ENCODE measurements around the gene PSTPIP1.

DNA sequence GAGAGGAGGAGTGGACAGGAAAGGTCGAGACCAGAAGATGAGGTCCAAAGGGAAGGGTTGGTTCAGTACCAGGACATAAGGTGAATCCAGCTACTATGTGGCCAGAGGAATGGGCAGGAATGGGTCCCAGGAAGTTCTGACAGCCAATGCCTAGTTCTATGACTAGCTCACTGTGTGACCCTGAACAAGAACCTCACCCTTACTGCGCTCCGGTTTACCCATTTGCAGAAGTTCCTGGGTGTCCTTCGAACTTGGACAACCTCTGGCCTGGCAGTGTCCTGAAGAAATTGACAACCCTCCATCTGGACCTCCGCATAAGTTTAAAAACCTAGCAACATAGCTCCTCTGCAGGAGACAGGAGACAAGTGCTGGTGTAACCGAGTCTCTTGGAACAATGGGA lies 12.2 kb upstream of the PSTPIP1 start:
- TF ChIP-seq POLR2A (IDR thresholded peaks at IDR 0.05; ENCODE audit: low read length) (no peak), GATA1 (IDR thresholded peaks at IDR 0.05; ENCODE audit: low read depth, low read length) (no peak)

All from erythroblast (primary cell).